Upper lobe of left lung (tissue), 6 donors: Measurements from ENCODE around the gene TMEM123. TPM values are rescaled to one million over a fixed set of nuclear protein-coding genes. Genes with fewer than 3 reads are reported as not detected.

Source experiments
- ATAC-seq, 2 donors: fragments of 200-7000 bp; cut with Tn5 transposase; one replicate each; pipeline ENCODE4 v1.9.1; 2022; ENCODE audit warnings: mild to moderate bottlenecking in 2 of 2, moderate library complexity in 2 of 2; ENCODE audit not compliant: low FRiP score in 2 of 2
- DNase-seq, 2 donors: peaks; one replicate each; pipeline ENCODE4 v3.0.0-alpha.2; 2019 to 2020
- H3K27ac ChIP-seq, 4 donors: fragments of 200-600 bp; sonication (generic); one replicate each; pipeline ENCODE4 v1.5.1; 2016 to 2019
- H3K27me3 ChIP-seq, 4 donors: fragments of 200-600 bp; sonication (generic); one replicate each; pipeline ENCODE4 v1.5.1; 2017 to 2019
- H3K36me3 ChIP-seq, 4 donors: fragments of 200-600 bp; sonication (generic); one replicate each; pipeline ENCODE4 v1.5.1; 2016 to 2019
- H3K4me1 ChIP-seq, 4 donors: fragments of 200-600 bp; sonication (generic); one replicate each; pipeline ENCODE4 v1.5.1; 2018 to 2019
- H3K4me3 ChIP-seq, 4 donors: fragments of 200-600 bp; sonication (generic); one replicate each; pipeline ENCODE4 v1.5.1; 2017 to 2019; ENCODE audit warnings: mild to moderate bottlenecking in 2 of 4, moderate library complexity in 1 of 4
- H3K9me3 ChIP-seq, 4 donors: fragments of 200-600 bp; sonication (generic); one replicate each; pipeline ENCODE4 v1.5.1; 2018 to 2019
- CTCF ChIP-seq, 6 experiments: fragments of 450-650 bp in 4 of 6; fragments of 200-600 bp in 2 of 6; sonication (generic) in 2 of 6; IDR thresholded peaks; one replicate each; pipeline ENCODE4 v1.5.1; 2016 to 2019; ENCODE audit warnings: antibody characterized with exemption in 6 of 6
- EP300 ChIP-seq, 4 donors: sonication (generic); formaldehyde crosslinking; IDR thresholded peaks; one replicate each; pipeline ENCODE4 v1.5.1; 2017; ENCODE audit warnings: antibody characterized with exemption in 4 of 4, control low read depth in 2 of 4
- POLR2A ChIP-seq, 4 donors: fragments of 450-650 bp; IDR thresholded peaks; one replicate each; pipeline ENCODE4 v1.5.1; 2016 to 2017; ENCODE audit warnings: antibody characterized with exemption in 4 of 4, mild to moderate bottlenecking in 2 of 4
- POLR2AphosphoS5 ChIP-seq, 2 donors: sonication (generic); formaldehyde crosslinking; IDR thresholded peaks; one replicate each; pipeline ENCODE4 v1.5.1; 2017; ENCODE audit warnings: antibody characterized with exemption in 2 of 2
- WGBS, 2 donors: methylation state at CpG; one replicate each; pipeline ENCODE4 v1.1.5; 2017 to 2018; 5-methylcytosine and 5-hydroxymethylcytosine counted together
- total RNA-seq, 6 donors: library from RNA; depleted of rRNA in 4 of 6; stranded (reverse); fragments of >200 nt in 4 of 6; gene quantifications; one replicate each; pipeline versions ENCODE4 v1.1.0 to v1.2.1, GENCODE V29; 2016 to 2021
- donor health status: DM: no; HTN: no; CAD: no; lungs with moderate emphysema.
- donor health status: DM: no; HTN: yes; CAD: no; lungs with severe emphysema.

Gene TMEM123
- total RNA-seq, 6 donors from 2014 or later: 55.5 to 200 (median 121) TPM

GRCh38 chr11:102462610-102463009 lies 10.0 kb upstream of the TMEM123 start:
- H3K36me3 ChIP-seq: no peaks in the 10 kb centered on the region
- 87 to 88% methylated on average over 4 of the region's 4 CpGs for WGBS, 2 donors
- DNase-seq: no peak
- H3K4me3 ChIP-seq: no peak overlapping the region
- no peaks in the 10 kb centered on the region for H3K9me3 ChIP-seq
- TF ChIP-seq POLR2A (IDR thresholded peaks at IDR 0.05) (no peak), CTCF (IDR thresholded peaks at IDR 0.05) (no peak), POLR2AphosphoS5 (IDR thresholded peaks at IDR 0.05) (no peak), EP300 (IDR thresholded peaks at IDR 0.05) (no peak)
- no peak overlapping the region for H3K27ac ChIP-seq
- H3K4me1 ChIP-seq: peaks cover 17 to 25% (median 22%) of the 10 kb centered on the region in 4 donors
- no peak for ATAC-seq
- no peaks in the 10 kb centered on the region for H3K27me3 ChIP-seq

- ATAC-seq (no peak), DNase-seq (no peak)
- TF ChIP-seq EP300 (IDR thresholded peaks at IDR 0.05): no peak
- TF ChIP-seq POLR2A (IDR thresholded peaks at IDR 0.05): no peak
- TF ChIP-seq CTCF (IDR thresholded peaks at IDR 0.05): no peak
Observed at GRCh38 chr11:102459393-102459792, 6.8 kb upstream of the TMEM123 start.

DNA sequence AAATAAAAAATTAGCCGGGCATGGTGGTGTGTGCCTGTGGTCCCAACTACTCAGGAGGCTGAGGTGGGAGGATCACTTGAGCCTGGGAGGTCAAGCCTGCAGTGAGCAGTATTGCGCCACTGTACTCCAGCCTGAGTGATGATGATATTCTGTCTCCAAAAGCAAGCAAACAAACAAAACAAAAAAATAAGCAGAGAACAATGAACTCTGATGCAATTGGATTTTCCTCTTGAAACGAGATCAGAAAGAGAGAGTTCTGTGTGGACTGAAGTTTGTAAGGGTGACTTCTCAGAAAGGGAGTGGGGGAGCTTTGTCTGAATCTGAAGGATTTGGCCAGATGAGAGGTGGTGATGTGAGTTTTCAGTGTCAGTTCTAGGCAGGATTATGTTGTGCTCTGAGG lies 6.0 kb upstream of the TMEM123 start:
- 60 to 62% methylated on average over 3 of the region's 3 CpGs for WGBS, 2 donors
- Histone ChIP-seq H3K27me3 (no peaks in the 10 kb centered on the region), H3K4me1 (peaks cover 15 to 36% (median 18%) of the 10 kb centered on the region in 4 donors), H3K27ac (peak overlapping the region in 1 of 4 donors; percentile 19), H3K9me3 (no peaks in the 10 kb centered on the region), H3K36me3 (no peaks in the 10 kb centered on the region), H3K4me3 (no peak overlapping the region)
- no peak for DNase-seq
- no peak for ATAC-seq
- TF ChIP-seq POLR2A (IDR thresholded peaks at IDR 0.05) (no peak), CTCF (IDR thresholded peaks at IDR 0.05) (no peak), EP300 (IDR thresholded peaks at IDR 0.05) (no peak), POLR2AphosphoS5 (IDR thresholded peaks at IDR 0.05) (no peak)

More at GRCh38 chr11:102459393-102459792, 6.8 kb upstream of the TMEM123 start:
- Histone ChIP-seq H3K27ac (no peak overlapping the region), H3K4me1 (peaks cover 10 to 28% (median 13%) of the 10 kb centered on the region in 4 donors), H3K27me3 (no peaks in the 10 kb centered on the region), H3K36me3 (no peaks in the 10 kb centered on the region), H3K9me3 (no peaks in the 10 kb centered on the region), H3K4me3 (no peak overlapping the region)

- no peak for ATAC-seq
- Histone ChIP-seq H3K9me3 (no peaks in the 10 kb centered on the region), H3K4me3 (no peak overlapping the region), H3K27ac (no peak overlapping the region), H3K27me3 (no peaks in the 10 kb centered on the region), H3K4me1 (peaks cover 20 to 42% (median 23%) of the 10 kb centered on the region in 4 donors), H3K36me3 (no peaks in the 10 kb centered on the region)
- no peak for TF ChIP-seq POLR2A (IDR thresholded peaks at IDR 0.05)
- no peak for TF ChIP-seq POLR2AphosphoS5 (IDR thresholded peaks at IDR 0.05)
- TF ChIP-seq CTCF (IDR thresholded peaks at IDR 0.05): no peak
- TF ChIP-seq EP300 (IDR thresholded peaks at IDR 0.05): no peak
- no peak for DNase-seq
Observed at GRCh38 chr11:102457865-102458264, 5.3 kb upstream of the TMEM123 start.

DNA sequence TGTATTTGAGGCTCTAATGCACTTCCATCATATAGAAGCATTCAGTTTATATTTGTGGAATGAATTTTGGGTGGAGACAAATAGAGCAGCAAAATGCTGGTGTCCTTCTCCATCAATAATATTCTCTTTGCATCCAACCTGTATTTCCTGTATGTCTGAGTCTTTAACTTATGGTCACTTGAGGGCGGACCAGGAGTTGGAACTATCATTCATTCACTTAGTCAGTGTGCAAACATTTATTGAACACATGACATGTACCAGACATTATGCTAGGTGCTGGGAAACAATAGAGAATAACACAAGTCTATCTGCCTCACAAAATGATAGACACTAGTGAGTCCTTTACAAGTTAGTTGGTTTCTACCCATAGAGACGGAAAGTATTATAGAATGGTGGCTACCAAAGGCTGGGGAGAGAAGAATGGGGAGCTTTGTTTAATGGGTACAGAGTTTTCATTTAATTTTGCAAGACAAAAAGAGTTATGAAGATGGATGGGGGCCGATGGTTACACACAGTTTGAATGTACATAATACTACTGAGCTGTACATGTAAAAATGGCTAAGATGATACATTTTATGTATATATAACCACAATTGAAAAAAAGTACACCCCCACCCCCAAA lies 4.6 kb upstream of the TMEM123 start:
- H3K27ac ChIP-seq: no peak overlapping the region
- TF ChIP-seq CTCF (IDR thresholded peaks at IDR 0.05) (no peak), EP300 (IDR thresholded peaks at IDR 0.05) (no peak), POLR2A (IDR thresholded peaks at IDR 0.05) (no peak), POLR2AphosphoS5 (IDR thresholded peaks at IDR 0.05) (no peak)
- H3K4me1 ChIP-seq: peaks cover 20 to 42% (median 23%) of the 10 kb centered on the region in 4 donors
- H3K36me3 ChIP-seq: no peaks in the 10 kb centered on the region
- WGBS, 2 donors: 88 to 93% methylated on average over 3 of the region's 3 CpGs
- no peaks in the 10 kb centered on the region for H3K27me3 ChIP-seq
- no peak for ATAC-seq
- DNase-seq: no peak
- H3K9me3 ChIP-seq: no peaks in the 10 kb centered on the region
- no peak overlapping the region for H3K4me3 ChIP-seq
